ENCODE data around the gene TMEM151B. TPM values are rescaled to one million over a fixed set of nuclear protein-coding genes. Genes with fewer than 3 reads are reported as not detected.

The TMEM151B gene
- total RNA-seq, 3 donors from 2014 or later (not counting 1 experiment from before 2014, with no cell fraction given): not detected

DNA sequence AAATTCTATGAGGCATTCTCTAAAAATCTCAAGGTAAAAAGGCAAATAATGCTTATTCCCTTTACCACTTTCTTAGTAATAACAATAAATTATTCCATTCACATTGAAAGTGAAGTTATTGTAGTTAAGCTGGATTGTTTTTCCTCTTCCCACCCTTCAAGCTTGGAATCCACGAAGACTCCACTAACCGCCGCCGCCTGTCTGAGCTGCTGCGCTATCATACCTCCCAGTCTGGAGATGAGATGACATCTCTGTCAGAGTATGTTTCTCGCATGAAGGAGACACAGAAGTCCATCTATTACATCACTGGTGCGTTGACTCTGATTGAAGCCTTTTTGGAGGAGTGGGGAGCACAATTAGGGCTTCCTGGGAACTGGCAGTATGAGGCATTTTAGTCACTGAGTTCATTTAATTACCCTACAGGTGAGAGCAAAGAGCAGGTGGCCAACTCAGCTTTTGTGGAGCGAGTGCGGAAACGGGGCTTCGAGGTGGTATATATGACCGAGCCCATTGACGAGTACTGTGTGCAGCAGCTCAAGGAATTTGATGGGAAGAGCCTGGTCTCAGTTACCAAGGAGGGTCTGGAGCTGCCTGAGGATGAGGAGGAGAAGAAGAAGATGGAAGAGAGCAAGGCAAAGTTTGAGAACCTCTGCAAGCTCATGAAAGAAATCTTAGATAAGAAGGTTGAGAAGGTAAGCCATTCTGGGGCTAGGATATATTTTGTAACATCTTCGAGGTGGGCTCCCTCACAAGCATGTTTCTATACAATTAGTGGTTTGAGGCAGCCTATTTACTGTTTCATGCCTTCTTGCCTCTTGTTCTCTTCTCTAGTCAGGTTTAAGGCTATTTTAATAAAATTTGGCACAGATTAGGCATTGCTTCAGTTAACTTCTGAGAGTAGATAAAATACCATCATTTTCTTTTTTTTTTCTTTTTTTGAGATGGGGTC lies 18.4 kb upstream of the TMEM151B start:
- no peak overlapping the region for H3K4me3 Mint-ChIP-seq
- peaks cover 27% of the 10 kb centered on the region for H3K4me1 ChIP-seq (ENCODE audit: control insufficient read depth, insufficient read depth, low read length)
- no peak for ATAC-seq

DNA sequence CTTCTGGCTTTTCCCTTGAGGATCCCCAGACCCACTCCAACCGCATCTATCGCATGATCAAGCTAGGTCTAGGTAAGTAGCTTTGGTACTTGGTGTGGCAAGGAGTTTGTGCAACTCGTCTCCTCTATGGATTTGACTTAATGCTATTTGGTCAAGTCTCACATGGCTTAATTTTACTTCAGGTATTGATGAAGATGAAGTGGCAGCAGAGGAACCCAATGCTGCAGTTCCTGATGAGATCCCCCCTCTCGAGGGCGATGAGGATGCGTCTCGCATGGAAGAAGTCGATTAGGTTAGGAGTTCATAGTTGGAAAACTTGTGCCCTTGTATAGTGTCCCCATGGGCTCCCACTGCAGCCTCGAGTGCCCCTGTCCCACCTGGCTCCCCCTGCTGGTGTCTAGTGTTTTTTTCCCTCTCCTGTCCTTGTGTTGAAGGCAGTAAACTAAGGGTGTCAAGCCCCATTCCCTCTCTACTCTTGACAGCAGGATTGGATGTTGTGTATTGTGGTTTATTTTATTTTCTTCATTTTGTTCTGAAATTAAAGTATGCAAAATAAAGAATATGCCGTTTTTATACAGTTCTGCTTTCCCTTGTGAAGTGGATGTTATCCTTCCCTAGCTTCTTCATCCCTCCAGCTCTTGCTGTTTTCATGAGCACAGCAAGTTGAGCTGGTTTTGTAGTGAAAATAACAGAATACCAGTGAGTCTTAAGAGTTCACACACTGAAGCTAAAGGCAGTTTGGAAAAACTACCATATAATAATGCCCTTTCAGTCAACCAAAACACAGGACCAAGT lies 16.7 kb upstream of the TMEM151B start:
- H3K27ac ChIP-seq (ENCODE audit: low read length): no peak overlapping the region
- H3K27me3 Mint-ChIP-seq (ENCODE audit: low read depth in 2 of 2): no peaks in the 10 kb centered on the region
- WGBS (ENCODE audit: insufficient coverage): 75% methylated on average over 7 of the region's 10 CpGs

More for the DNA sequence above, 18.4 kb upstream of the TMEM151B start:
- Mint-ChIP-seq H3K9me3 (no peaks in the 10 kb centered on the region), H3K27me3 (ENCODE audit: low read depth in 2 of 2) (no peaks in the 10 kb centered on the region), H3K36me3 (peaks cover 18% of the 10 kb centered on the region), H3K27ac (peak overlapping the region; percentile 6 to 11), H3K4me1 (peaks cover 65 to 71% of the 10 kb centered on the region in 2 donors)
- intact Hi-C loops (cut with micrococcal nuclease): no loop called here
- H3K27me3 ChIP-seq (ENCODE audit: control insufficient read depth, insufficient read depth, low read length): no peaks in the 10 kb centered on the region
- no peak overlapping the region for H3K27ac ChIP-seq (ENCODE audit: low read length)
- TF ChIP-seq, protein P1, sequence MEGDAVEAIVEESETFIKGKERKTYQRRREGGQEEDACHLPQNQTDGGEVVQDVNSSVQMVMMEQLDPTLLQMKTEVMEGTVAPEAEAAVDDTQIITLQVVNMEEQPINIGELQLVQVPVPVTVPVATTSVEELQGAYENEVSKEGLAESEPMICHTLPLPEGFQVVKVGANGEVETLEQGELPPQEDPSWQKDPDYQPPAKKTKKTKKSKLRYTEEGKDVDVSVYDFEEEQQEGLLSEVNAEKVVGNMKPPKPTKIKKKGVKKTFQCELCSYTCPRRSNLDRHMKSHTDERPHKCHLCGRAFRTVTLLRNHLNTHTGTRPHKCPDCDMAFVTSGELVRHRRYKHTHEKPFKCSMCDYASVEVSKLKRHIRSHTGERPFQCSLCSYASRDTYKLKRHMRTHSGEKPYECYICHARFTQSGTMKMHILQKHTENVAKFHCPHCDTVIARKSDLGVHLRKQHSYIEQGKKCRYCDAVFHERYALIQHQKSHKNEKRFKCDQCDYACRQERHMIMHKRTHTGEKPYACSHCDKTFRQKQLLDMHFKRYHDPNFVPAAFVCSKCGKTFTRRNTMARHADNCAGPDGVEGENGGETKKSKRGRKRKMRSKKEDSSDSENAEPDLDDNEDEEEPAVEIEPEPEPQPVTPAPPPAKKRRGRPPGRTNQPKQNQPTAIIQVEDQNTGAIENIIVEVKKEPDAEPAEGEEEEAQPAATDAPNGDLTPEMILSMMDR (IDR thresholded peaks at IDR 0.05): no peak
- 91% methylated on average over 13 of the region's 14 CpGs for WGBS (ENCODE audit: insufficient coverage)
- peaks cover 66% of the 10 kb centered on the region for H3K36me3 ChIP-seq (ENCODE audit: control insufficient read depth, insufficient read depth, low read length)
- H3K9me3 ChIP-seq (ENCODE audit: control insufficient read depth, insufficient read depth, low read length): no peaks in the 10 kb centered on the region
- no peak overlapping the region for H3K4me3 ChIP-seq (ENCODE audit: low read length)
- DNase-seq: peak in 1 of 2 donors; percentile 19

DNA sequence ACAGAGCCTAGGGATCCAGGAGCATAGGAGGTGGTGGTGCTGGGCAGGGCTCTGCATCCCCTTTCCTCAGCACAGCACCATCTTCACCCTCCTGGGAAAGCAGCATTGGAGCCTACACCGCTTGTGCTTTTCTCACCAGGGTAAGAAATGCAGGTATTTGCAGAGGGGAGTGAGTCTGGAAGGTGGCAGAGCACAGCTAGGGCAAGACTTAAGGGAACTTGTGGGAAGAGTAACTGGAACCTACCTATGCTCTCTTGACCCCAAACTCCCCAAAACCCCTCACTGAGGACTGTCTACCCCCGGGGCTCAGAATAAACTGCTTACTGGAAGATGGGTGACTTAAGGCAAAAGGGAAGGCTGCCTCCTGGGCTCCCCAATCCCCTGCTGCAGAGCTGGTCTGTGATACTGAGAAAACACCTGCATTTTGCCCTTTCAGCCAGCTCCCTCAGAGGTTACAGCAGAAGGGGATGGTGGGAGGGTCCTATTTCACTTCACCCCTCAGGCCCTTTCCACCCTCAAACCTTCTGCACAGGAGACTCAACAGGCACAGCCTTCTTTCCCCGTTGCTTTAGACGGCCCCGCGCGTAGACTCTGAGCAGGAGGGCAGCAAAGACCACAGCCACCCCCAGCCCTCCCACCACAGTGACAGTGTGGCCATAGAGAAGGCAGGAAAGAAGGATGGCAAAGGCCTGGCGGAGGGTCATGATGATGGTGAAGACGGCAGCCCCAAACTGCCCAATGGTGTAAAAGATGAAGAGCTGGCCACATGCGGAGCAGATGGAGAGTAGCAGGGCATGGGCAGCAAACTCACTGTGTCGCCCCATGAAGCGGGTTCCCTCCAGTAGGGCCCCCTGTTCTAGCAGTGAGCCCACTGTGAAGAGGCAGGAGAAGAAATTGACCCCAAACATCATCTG lies 15.8 kb upstream of the TMEM151B start:
- H3K4me1 ChIP-seq (ENCODE audit: control insufficient read depth, insufficient read depth, low read length): peaks cover 23% of the 10 kb centered on the region
- DNase-seq (peak in 1 of 2 donors; percentile 18), ATAC-seq (no peak)
- H3K36me3 ChIP-seq (ENCODE audit: control insufficient read depth, insufficient read depth, low read length): peaks cover 63% of the 10 kb centered on the region
- H3K9me3 Mint-ChIP-seq: no peaks in the 10 kb centered on the region
- WGBS (ENCODE audit: insufficient coverage): 79% methylated on average over 10 of the region's 12 CpGs
- TF ChIP-seq, protein P1 (IDR thresholded peaks at IDR 0.05): no peak
- peak overlapping the region; percentile 90 to 97 for H3K27ac Mint-ChIP-seq
- H3K4me1 Mint-ChIP-seq: peaks cover 55 to 66% of the 10 kb centered on the region in 2 donors
- H3K4me3 ChIP-seq (ENCODE audit: low read length): no peak overlapping the region
- H3K27me3 ChIP-seq (ENCODE audit: control insufficient read depth, insufficient read depth, low read length): no peaks in the 10 kb centered on the region
- H3K27me3 Mint-ChIP-seq (ENCODE audit: low read depth in 2 of 2): no peaks in the 10 kb centered on the region
- H3K36me3 Mint-ChIP-seq: peaks cover 10% of the 10 kb centered on the region
- no peaks in the 10 kb centered on the region for H3K9me3 ChIP-seq (ENCODE audit: control insufficient read depth, insufficient read depth, low read length)
- intact Hi-C loops (cut with micrococcal nuclease): no loop called here
- H3K27ac ChIP-seq (ENCODE audit: low read length): no peak overlapping the region
- H3K4me3 Mint-ChIP-seq: peak overlapping the region; percentile 86

More for the DNA sequence above, 16.7 kb upstream of the TMEM151B start:
- DNase-seq: peak in 1 of 2 donors; percentile 79
- Histone ChIP-seq H3K27me3 (ENCODE audit: control insufficient read depth, insufficient read depth, low read length) (no peaks in the 10 kb centered on the region), H3K36me3 (ENCODE audit: control insufficient read depth, insufficient read depth, low read length) (peaks cover 66% of the 10 kb centered on the region), H3K4me1 (ENCODE audit: control insufficient read depth, insufficient read depth, low read length) (peaks cover 29% of the 10 kb centered on the region), H3K4me3 (ENCODE audit: low read length) (no peak overlapping the region), H3K9me3 (ENCODE audit: control insufficient read depth, insufficient read depth, low read length) (no peaks in the 10 kb centered on the region)
- peak in 1 of 3 donors; percentile 24 for ATAC-seq
- Mint-ChIP-seq H3K9me3 (no peaks in the 10 kb centered on the region), H3K36me3 (peaks cover 16% of the 10 kb centered on the region), H3K27ac (peak overlapping the region; percentile 90 to 97), H3K4me1 (peaks cover 59 to 68% of the 10 kb centered on the region in 2 donors), H3K4me3 (peak overlapping the region; percentile 37)
- TF ChIP-seq, protein P1 (IDR thresholded peaks at IDR 0.05): peak; percentile 46
- intact Hi-C loops (cut with micrococcal nuclease): no loop called here

All from natural killer cell (primary cell).